Hematopoietic multipotent progenitor cell (in vitro differentiated cells): Measurements from ENCODE around the gene PTPRCAP. TPM values are rescaled to one million over a fixed set of nuclear protein-coding genes. Genes with fewer than 3 reads are reported as not detected.
"Not testable (repeated sequence)": the region's sequence is repeated elsewhere in the genome, so short reads cannot be mapped to it uniquely, and the experiment has no call there.

Experiments
- DNase-seq, 3 donors: peaks; one replicate each; pipeline ENCODE4 v3.0.0-alpha.2; 2011 to 2015; ENCODE audit warnings: low read depth in 2 of 3, low spot score in 2 of 3
- total RNA-seq: library from RNA; depleted of rRNA; stranded (reverse); fragments of >200 nt; gene quantifications from one replicate; pipeline ENCODE4 v1.2.3, GENCODE V29; 2012

PTPRCAP gene
- total RNA-seq, 1 donor, result 230 TPM

- DNase-seq, result not testable (repeated sequence)
Observed at GRCh38 chr11:67465530-67465929, 28.0 kb upstream of the PTPRCAP start.

- DNase-seq, result no peak
Observed at GRCh38 chr11:67465189-67465510, 27.7 kb upstream of the PTPRCAP start.

- DNase-seq, result peak; percentile 75 to 92 (median 89)
Observed at GRCh38 chr11:67464411-67465188, 27.1 kb upstream of the PTPRCAP start.

- DNase-seq, result no peak
Observed at GRCh38 chr11:67463680-67464410, 26.4 kb upstream of the PTPRCAP start.

GRCh38 chr11:67463186-67463585 lies 25.7 kb upstream of the PTPRCAP start:
- DNase-seq, result no peak

- no peak for DNase-seq
Observed at GRCh38 chr11:67458266-67458665, 20.8 kb upstream of the PTPRCAP start.

- no peak for DNase-seq
Observed at GRCh38 chr11:67457453-67457852, 20.0 kb upstream of the PTPRCAP start.

GRCh38 chr11:67456068-67456705 lies 18.7 kb upstream of the PTPRCAP start:
- no peak for DNase-seq

GRCh38 chr11:67455054-67455453 lies 17.6 kb upstream of the PTPRCAP start, which contains the start of gene CABP4:
Gene CABP4 (plus strand): TSS chr11:67455354. CDS start chr11:67455424, 70 bp downstream.
- DNase-seq, result no peak

- DNase-seq, result no peak
Observed at GRCh38 chr11:67453816-67454732, 16.6 kb upstream of the PTPRCAP start.

- DNase-seq, result no peak
Observed at GRCh38 chr11:67452141-67452952, 14.9 kb upstream of the PTPRCAP start, which contains the start of gene GPR152. Gene GPR152 (minus strand): TSS chr11:67452729. CDS start chr11:67452724, 5 bp downstream.

GRCh38 chr11:67451658-67451976 lies 14.1 kb upstream of the PTPRCAP start:
- no peak for DNase-seq

- DNase-seq, result no peak
Observed at GRCh38 chr11:67450796-67451657, 13.5 kb upstream of the PTPRCAP start.

- DNase-seq, result no peak
Observed at GRCh38 chr11:67449116-67449844, 11.8 kb upstream of the PTPRCAP start.

- DNase-seq, result no peak
Observed at GRCh38 chr11:67448220-67448609, 10.7 kb upstream of the PTPRCAP start.

- no peak for DNase-seq
Observed at GRCh38 chr11:67445515-67445914, 8.0 kb upstream of the PTPRCAP start.

GRCh38 chr11:67442504-67443404 lies 5.3 kb upstream of the PTPRCAP start:
- no peak for DNase-seq
